ENCODE data around the gene MYL3. TPM values are rescaled to one million over a fixed set of nuclear protein-coding genes. Genes with fewer than 3 reads are reported as not detected.

Gene MYL3
- total and polyA plus RNA-seq, 2 experiments from 2014 or later, result not detected

DNA sequence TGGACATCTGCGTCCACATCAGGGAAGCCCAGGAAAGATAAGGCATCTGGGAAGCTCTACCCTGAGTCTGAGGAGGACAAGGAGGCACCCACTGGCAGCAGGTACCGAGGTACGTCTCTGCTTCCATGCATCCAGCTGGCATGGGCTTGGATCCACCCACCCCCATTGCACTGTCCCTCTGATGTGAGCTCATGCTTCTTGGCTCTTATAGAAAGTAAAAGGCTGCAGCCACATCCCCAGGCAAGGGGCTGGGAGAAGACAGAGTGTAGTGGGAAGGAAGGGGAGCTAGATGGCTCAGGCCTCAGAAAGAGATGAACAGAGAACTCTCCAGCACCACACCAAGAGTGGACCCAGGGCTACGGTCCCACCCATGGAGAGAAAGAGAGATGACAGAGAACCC lies 32.5 kb upstream of the MYL3 start:
- TF ChIP-seq EZH2 (IDR thresholded peaks at IDR 0.05; ENCODE audit: insufficient read depth, poor library complexity, severe bottlenecking), result no peak
- no peak for TF ChIP-seq EZH2phosphoT487 (IDR thresholded peaks at IDR 0.05; ENCODE audit: insufficient read depth, low read depth)
- in situ Hi-C loops (cut with MboI), result loop anchor here (10.0 kb wide), 1 partner anchor 181 kb away; the partner anchor contains the start of gene PRSS50
- H3K79me2 ChIP-seq (ENCODE audit: insufficient read depth), result no peaks in the 10 kb centered on the region

DNA sequence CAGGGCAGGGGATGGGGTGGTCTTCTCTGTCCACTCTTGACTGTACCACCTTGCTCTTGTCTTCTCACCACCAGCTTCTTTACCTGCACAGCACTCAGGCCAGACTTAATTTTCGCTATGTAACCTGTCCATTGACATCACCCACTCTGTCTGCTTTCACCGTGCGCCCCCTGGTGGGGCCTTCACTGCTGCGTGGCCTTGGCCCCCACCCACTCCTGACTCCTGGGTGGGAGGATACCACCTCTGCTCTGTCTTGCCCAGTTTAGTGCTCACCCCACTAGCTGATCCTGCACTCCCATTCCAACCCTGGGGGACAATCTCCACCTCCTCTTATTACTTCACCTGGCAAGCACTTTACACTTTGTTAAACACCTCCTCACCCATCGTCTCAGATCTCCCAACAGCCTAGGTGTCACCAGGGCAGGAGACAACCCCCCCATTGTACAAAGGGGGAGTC lies 32.0 kb upstream of the MYL3 start:
- Histone ChIP-seq H3K4me2 (ENCODE audit: unreplicated experiment) (no peak overlapping the region), H3K4me1 (ENCODE audit: insufficient read depth) (no peaks in the 10 kb centered on the region), H2AFZ (no peak overlapping the region), H3F3A (ENCODE audit: insufficient read depth) (no peaks in the 10 kb centered on the region), H3K36me3 (ENCODE audit: low read depth) (no peaks in the 10 kb centered on the region), H3K9me3 (ENCODE audit: low read depth) (no peaks in the 10 kb centered on the region), H3K4me3 (no peak overlapping the region), H3K27me3 (replicated peaks; ENCODE audit: insufficient read depth) (no peaks in the 10 kb centered on the region), H3K9me2 (ENCODE audit: insufficient read depth) (no peaks in the 10 kb centered on the region), H3K27ac (no peak overlapping the region), H3K9ac (no peak overlapping the region), H4K20me1 (ENCODE audit: insufficient read depth) (no peaks in the 10 kb centered on the region), H3K79me2 (ENCODE audit: insufficient read depth) (no peaks in the 10 kb centered on the region)
- TF ChIP-seq EZH2 (IDR thresholded peaks at IDR 0.05; ENCODE audit: insufficient read depth, poor library complexity, severe bottlenecking), result no peak
- no peak for TF ChIP-seq EZH2phosphoT487 (IDR thresholded peaks at IDR 0.05; ENCODE audit: insufficient read depth, low read depth)
- 26 to 31% methylated on average over 5 of the region's 5 CpGs for WGBS, 2 experiments (ENCODE audit: low coverage in 1 of 2, low lambda C conversion rate in 2 of 2, missing lambda C conversion rate in 2 of 2)
- in situ Hi-C loops (cut with MboI), result loop anchor here (10.0 kb wide), 1 partner anchor 180 kb away; the partner anchor contains the start of gene PRSS50
- peak; percentile 64 for DNase-seq

More for the DNA sequence above, 32.5 kb upstream of the MYL3 start:
- no peak overlapping the region for H3K4me2 ChIP-seq (ENCODE audit: unreplicated experiment)
- no peaks in the 10 kb centered on the region for H4K20me1 ChIP-seq (ENCODE audit: insufficient read depth)
- H3K4me3 ChIP-seq, result no peak overlapping the region
- no peak for DNase-seq
- no peak overlapping the region for H3K9ac ChIP-seq
- H2AFZ ChIP-seq, result no peak overlapping the region
- no peaks in the 10 kb centered on the region for H3F3A ChIP-seq (ENCODE audit: insufficient read depth)
- H3K27ac ChIP-seq, result no peak overlapping the region
- 47 to 49% methylated on average over 4 of the region's 4 CpGs for WGBS, 2 experiments (ENCODE audit: low coverage in 1 of 2, low lambda C conversion rate in 2 of 2, missing lambda C conversion rate in 2 of 2)
- no peaks in the 10 kb centered on the region for H3K9me2 ChIP-seq (ENCODE audit: insufficient read depth)
- H3K27me3 ChIP-seq (replicated peaks; ENCODE audit: insufficient read depth), result no peaks in the 10 kb centered on the region
- H3K4me1 ChIP-seq (ENCODE audit: insufficient read depth), result no peaks in the 10 kb centered on the region
- no peaks in the 10 kb centered on the region for H3K9me3 ChIP-seq (ENCODE audit: low read depth)
- no peaks in the 10 kb centered on the region for H3K36me3 ChIP-seq (ENCODE audit: low read depth)

DNA sequence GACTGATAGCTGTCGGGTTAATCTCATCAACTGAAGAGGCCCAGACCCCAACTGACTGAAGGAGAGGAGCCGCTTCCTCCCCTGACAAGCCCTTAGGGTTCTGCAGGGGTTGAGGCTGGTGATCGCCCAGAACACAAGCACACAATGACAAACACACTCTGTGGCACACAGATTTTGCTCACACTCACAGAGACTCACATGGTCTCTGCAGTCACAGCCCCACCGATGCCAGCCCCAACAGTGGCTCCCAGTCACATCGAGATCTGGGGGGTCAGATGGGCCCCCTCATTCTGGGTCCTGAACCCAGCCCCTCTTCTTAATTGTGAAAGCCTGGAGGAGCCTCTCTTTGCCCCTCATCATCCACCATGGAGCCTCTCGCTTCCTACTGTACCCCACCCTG lies 31.0 kb upstream of the MYL3 start:
- no peaks in the 10 kb centered on the region for H3K36me3 ChIP-seq (ENCODE audit: low read depth)
- WGBS, 2 experiments (ENCODE audit: low coverage in 1 of 2, low lambda C conversion rate in 2 of 2, missing lambda C conversion rate in 2 of 2), result 94% methylated on average over 6 of the region's 6 CpGs
- no peak for TF ChIP-seq EZH2phosphoT487 (IDR thresholded peaks at IDR 0.05; ENCODE audit: insufficient read depth, low read depth)
- TF ChIP-seq EZH2 (IDR thresholded peaks at IDR 0.05; ENCODE audit: insufficient read depth, poor library complexity, severe bottlenecking), result no peak

DNA sequence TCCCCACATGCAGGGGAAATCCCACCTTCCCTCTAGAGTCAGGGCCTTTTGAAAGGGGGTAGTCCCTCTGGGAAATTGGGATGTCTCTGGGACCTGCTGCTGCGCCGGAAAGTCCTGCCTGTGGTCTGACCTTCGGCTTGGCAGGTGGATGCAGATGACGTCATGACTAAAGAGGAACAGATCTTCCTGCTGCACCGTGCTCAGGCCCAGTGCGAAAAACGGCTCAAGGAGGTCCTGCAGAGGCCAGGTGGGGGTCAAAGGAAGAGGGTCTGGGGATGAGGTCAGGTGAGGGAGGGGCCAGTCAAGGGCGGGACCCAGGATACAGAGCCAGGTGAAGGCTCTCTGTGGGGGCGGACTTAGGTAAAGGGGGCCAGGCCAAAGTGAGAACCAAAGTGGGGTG lies 30.5 kb upstream of the MYL3 start:
- 56 to 62% methylated on average over 9 of the region's 9 CpGs for WGBS, 2 experiments (ENCODE audit: low coverage in 1 of 2, low lambda C conversion rate in 2 of 2, missing lambda C conversion rate in 2 of 2)
- no peaks in the 10 kb centered on the region for H3K4me1 ChIP-seq (ENCODE audit: insufficient read depth)

More for the DNA sequence above, 31.0 kb upstream of the MYL3 start:
- Histone ChIP-seq H3K9me2 (ENCODE audit: insufficient read depth) (no peaks in the 10 kb centered on the region), H3K9me3 (ENCODE audit: low read depth) (no peaks in the 10 kb centered on the region), H3K27ac (no peak overlapping the region), H3F3A (ENCODE audit: insufficient read depth) (no peaks in the 10 kb centered on the region), H3K9ac (no peak overlapping the region), H3K4me1 (ENCODE audit: insufficient read depth) (no peaks in the 10 kb centered on the region), H2AFZ (no peak overlapping the region), H3K4me3 (no peak overlapping the region), H4K20me1 (ENCODE audit: insufficient read depth) (no peaks in the 10 kb centered on the region), H3K4me2 (ENCODE audit: unreplicated experiment) (no peak overlapping the region), H3K27me3 (replicated peaks; ENCODE audit: insufficient read depth) (no peaks in the 10 kb centered on the region), H3K79me2 (ENCODE audit: insufficient read depth) (no peaks in the 10 kb centered on the region)
- in situ Hi-C loops (cut with MboI), result loop anchor here (10.0 kb wide), 1 partner anchor 179 kb away; the partner anchor contains the start of gene PRSS50
- no peak for DNase-seq

More for the DNA sequence above, 30.5 kb upstream of the MYL3 start:
- H2AFZ ChIP-seq, result no peak overlapping the region
- TF ChIP-seq EZH2phosphoT487 (IDR thresholded peaks at IDR 0.05; ENCODE audit: insufficient read depth, low read depth) (no peak), EZH2 (IDR thresholded peaks at IDR 0.05; ENCODE audit: insufficient read depth, poor library complexity, severe bottlenecking) (no peak)
- H3K9me2 ChIP-seq (ENCODE audit: insufficient read depth), result no peaks in the 10 kb centered on the region
- H3F3A ChIP-seq (ENCODE audit: insufficient read depth), result no peaks in the 10 kb centered on the region
- no peak overlapping the region for H3K4me3 ChIP-seq
- H3K36me3 ChIP-seq (ENCODE audit: low read depth), result no peaks in the 10 kb centered on the region
- H3K4me2 ChIP-seq (ENCODE audit: unreplicated experiment), result no peak overlapping the region
- no peak for DNase-seq
- in situ Hi-C loops (cut with MboI), result loop anchor here (10.0 kb wide), 1 partner anchor 179 kb away; the partner anchor contains the start of gene PRSS50
- no peaks in the 10 kb centered on the region for H3K27me3 ChIP-seq (replicated peaks; ENCODE audit: insufficient read depth)
- H3K79me2 ChIP-seq (ENCODE audit: insufficient read depth), result no peaks in the 10 kb centered on the region
- no peaks in the 10 kb centered on the region for H4K20me1 ChIP-seq (ENCODE audit: insufficient read depth)
- no peaks in the 10 kb centered on the region for H3K9me3 ChIP-seq (ENCODE audit: low read depth)
- H3K9ac ChIP-seq, result no peak overlapping the region
- no peak overlapping the region for H3K27ac ChIP-seq

Measured in GM23248 (cell line).